Activated T-cell treated with anti-CD3 and anti-CD28 coated beads for 48 hours (primary cell): ENCODE measurements around the gene SIGLEC6.
A peak's percentile ranks its signal among the peaks of the same experiment; 100 is the strongest.
"Not testable (repeated sequence)": the region's sequence is repeated elsewhere in the genome, so short reads cannot be mapped to it uniquely, and the experiment has no call there.

Source experiments
- DNase-seq: peaks from one replicate; pipeline ENCODE4 v3.0.0-alpha.2; 2020; ENCODE audit warnings: low read depth

The SIGLEC6 gene

GRCh38 chr19:51508059-51508733 is 23.3 kb downstream of the SIGLEC6 start:
- no peak for DNase-seq

GRCh38 chr19:51507640-51508058 is 23.8 kb downstream of the SIGLEC6 start:
- no peak for DNase-seq

GRCh38 chr19:51507192-51507591 is 24.3 kb downstream of the SIGLEC6 start:
- no peak for DNase-seq

GRCh38 chr19:51505904-51506303 is 25.6 kb downstream of the SIGLEC6 start:
- DNase-seq = no peak

- DNase-seq = no peak
These were observed 27.6 kb downstream of the SIGLEC6 start for GRCh38 chr19:51503896-51504295.

- no peak for DNase-seq
These were observed 28.1 kb downstream of the SIGLEC6 start for GRCh38 chr19:51503286-51503817.

- DNase-seq = no peak
These were observed 29.7 kb downstream of the SIGLEC6 start, which contains the start of gene SIGLEC12 for GRCh38 chr19:51501594-51502263. Gene SIGLEC12 (minus strand): TSS chr19:51501800. CDS start chr19:51501733, 67 bp downstream.

GRCh38 chr19:51500931-51501330 is 30.5 kb downstream of the SIGLEC6 start:
- DNase-seq = not testable (repeated sequence)

- DNase-seq = no peak
These were observed 33.8 kb downstream of the SIGLEC6 start for GRCh38 chr19:51497666-51498065.

GRCh38 chr19:51493776-51494175 is 37.7 kb downstream of the SIGLEC6 start:
- no peak for DNase-seq

- no peak for DNase-seq
These were observed 39.9 kb downstream of the SIGLEC6 start for GRCh38 chr19:51491586-51491985.

- DNase-seq = no peak
These were observed 40.8 kb downstream of the SIGLEC6 start for GRCh38 chr19:51490676-51491075.

- DNase-seq = no peak
These were observed 42.4 kb downstream of the SIGLEC6 start for GRCh38 chr19:51489113-51489512.

GRCh38 chr19:51488491-51488890 is 43.0 kb downstream of the SIGLEC6 start:
- no peak for DNase-seq

- DNase-seq = no peak
These were observed 45.4 kb downstream of the SIGLEC6 start for GRCh38 chr19:51485960-51486660.

- no peak for DNase-seq
These were observed 50.9 kb downstream of the SIGLEC6 start for GRCh38 chr19:51480590-51480989.

- DNase-seq = peak; percentile 23
These were observed 51.7 kb downstream of the SIGLEC6 start for GRCh38 chr19:51479531-51480331.

- DNase-seq = no peak
These were observed 52.9 kb downstream of the SIGLEC6 start, which contains the start of gene CEACAM18 for GRCh38 chr19:51478381-51479234. Gene CEACAM18 (plus strand): TSS chr19:51478539.

GRCh38 chr19:51477344-51477743 is 54.1 kb downstream of the SIGLEC6 start:
- no peak for DNase-seq

GRCh38 chr19:51476164-51476563 is 55.3 kb downstream of the SIGLEC6 start:
- DNase-seq = no peak
